ENCODE measurements around the gene MSI2.

Gene MSI2

DNA sequence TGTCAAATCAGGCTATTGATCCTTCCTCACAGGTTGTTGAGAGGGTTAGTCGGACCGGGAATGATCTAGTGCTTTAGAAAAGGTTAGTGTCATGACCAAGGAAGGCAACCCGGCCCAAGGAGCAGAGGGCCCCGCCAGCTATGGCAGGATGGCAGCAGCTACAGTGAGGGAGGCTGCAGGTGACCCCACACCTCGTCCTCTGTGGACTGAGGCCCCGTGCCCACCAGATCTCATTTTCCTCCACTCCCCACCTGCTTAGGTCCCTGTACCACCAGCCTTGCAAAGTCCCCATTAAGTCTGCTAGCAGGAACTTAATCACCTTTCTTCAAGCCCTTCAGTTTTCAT lies 381.3 kb downstream of the MSI2 start:
- Histone ChIP-seq H3K4me2 (ENCODE audit: low read depth, low read length, poor library complexity, severe bottlenecking) (peak overlapping the region; percentile 34), H3K9ac (ENCODE audit: low read length) (peak overlapping the region; percentile 12), H3K4me3 (ENCODE audit: insufficient read depth, low read length, poor library complexity, severe bottlenecking) (no peak overlapping the region), H3K36me3 (ENCODE audit: low read length) (no peaks in the 10 kb centered on the region), H3F3A (ENCODE audit: insufficient read depth) (no peaks in the 10 kb centered on the region), H4K20me1 (ENCODE audit: low read depth, low read length) (no peaks in the 10 kb centered on the region), H3K27me3 (ENCODE audit: low read length) (no peaks in the 10 kb centered on the region), H3K9me3 (ENCODE audit: insufficient read depth, low read length) (no peaks in the 10 kb centered on the region), H3K27ac (ENCODE audit: low read depth, low read length) (peak overlapping the region; percentile 42), H3K9me2 (replicated peaks; ENCODE audit: insufficient read depth, low read length) (no peaks in the 10 kb centered on the region), H3K79me2 (ENCODE audit: insufficient read depth, low read length) (no peaks in the 10 kb centered on the region), H2AFZ (ENCODE audit: low read depth, low read length, severe bottlenecking) (no peak overlapping the region)
- no peak for TF ChIP-seq EZH2phosphoT487 (conservative IDR thresholded peaks at IDR 0.05; ENCODE audit: low read length)
- TF ChIP-seq, protein P1, sequence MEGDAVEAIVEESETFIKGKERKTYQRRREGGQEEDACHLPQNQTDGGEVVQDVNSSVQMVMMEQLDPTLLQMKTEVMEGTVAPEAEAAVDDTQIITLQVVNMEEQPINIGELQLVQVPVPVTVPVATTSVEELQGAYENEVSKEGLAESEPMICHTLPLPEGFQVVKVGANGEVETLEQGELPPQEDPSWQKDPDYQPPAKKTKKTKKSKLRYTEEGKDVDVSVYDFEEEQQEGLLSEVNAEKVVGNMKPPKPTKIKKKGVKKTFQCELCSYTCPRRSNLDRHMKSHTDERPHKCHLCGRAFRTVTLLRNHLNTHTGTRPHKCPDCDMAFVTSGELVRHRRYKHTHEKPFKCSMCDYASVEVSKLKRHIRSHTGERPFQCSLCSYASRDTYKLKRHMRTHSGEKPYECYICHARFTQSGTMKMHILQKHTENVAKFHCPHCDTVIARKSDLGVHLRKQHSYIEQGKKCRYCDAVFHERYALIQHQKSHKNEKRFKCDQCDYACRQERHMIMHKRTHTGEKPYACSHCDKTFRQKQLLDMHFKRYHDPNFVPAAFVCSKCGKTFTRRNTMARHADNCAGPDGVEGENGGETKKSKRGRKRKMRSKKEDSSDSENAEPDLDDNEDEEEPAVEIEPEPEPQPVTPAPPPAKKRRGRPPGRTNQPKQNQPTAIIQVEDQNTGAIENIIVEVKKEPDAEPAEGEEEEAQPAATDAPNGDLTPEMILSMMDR (IDR thresholded peaks at IDR 0.05; ENCODE audit: insufficient read depth, low read length, poor library complexity, severe bottlenecking) = no peak

DNA sequence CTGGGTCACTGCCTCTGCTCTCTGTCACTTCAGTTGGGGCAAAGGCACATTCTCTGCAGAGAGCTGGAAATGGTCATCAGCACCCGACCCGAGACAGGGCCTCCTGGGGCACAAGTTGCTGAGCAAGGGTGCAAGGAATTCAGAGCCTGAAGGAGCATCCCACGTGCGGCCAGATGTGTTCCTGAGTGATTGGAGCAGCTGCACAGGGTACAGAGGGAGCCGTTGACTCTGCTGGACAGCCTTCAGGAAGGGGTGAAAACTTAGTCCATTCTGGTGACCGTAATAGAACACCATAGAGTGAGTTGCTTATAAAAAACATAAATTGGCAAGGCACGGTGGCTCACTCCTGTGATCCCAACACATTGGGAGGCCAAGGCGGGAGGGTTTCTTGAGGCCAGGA lies 382.0 kb downstream of the MSI2 start:
- Histone ChIP-seq H3K4me3 (ENCODE audit: insufficient read depth, low read length, poor library complexity, severe bottlenecking) (no peak overlapping the region), H3K27me3 (ENCODE audit: low read length) (no peaks in the 10 kb centered on the region), H4K20me1 (ENCODE audit: low read depth, low read length) (no peaks in the 10 kb centered on the region), H3F3A (ENCODE audit: insufficient read depth) (no peaks in the 10 kb centered on the region), H3K9ac (ENCODE audit: low read length) (no peak overlapping the region), H3K9me3 (ENCODE audit: insufficient read depth, low read length) (no peaks in the 10 kb centered on the region), H3K4me2 (ENCODE audit: low read depth, low read length, poor library complexity, severe bottlenecking) (no peak overlapping the region), H3K27ac (ENCODE audit: low read depth, low read length) (no peak overlapping the region), H3K9me2 (replicated peaks; ENCODE audit: insufficient read depth, low read length) (no peaks in the 10 kb centered on the region), H2AFZ (ENCODE audit: low read depth, low read length, severe bottlenecking) (no peak overlapping the region), H3K36me3 (ENCODE audit: low read length) (no peaks in the 10 kb centered on the region), H3K79me2 (ENCODE audit: insufficient read depth, low read length) (no peaks in the 10 kb centered on the region)
- TF ChIP-seq EZH2phosphoT487 (conservative IDR thresholded peaks at IDR 0.05; ENCODE audit: low read length) = no peak

DNA sequence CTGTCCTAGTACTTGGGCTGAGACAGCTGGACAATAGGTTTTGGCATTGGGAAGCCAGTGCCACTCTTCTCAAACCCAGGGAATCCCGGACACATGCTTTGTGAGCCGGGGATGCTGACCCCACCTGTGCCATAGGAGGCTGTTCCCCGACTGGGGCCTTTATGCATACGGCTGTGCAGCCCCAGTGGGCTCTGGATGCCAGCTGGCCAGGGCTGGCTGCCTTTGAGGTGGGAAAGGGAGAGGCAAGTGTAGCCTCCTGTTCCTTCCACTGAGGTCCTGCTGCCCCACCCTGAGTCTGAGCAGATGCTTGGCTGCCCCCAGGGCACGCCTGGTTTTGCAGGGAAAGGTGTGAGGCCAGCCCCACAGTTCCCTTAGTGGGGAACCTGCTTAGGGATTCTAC lies 383.1 kb downstream of the MSI2 start:
- no peaks in the 10 kb centered on the region for H3K36me3 ChIP-seq (ENCODE audit: low read length)
- H3K4me2 ChIP-seq (ENCODE audit: low read depth, low read length, poor library complexity, severe bottlenecking) = no peak overlapping the region
- no peak overlapping the region for H3K9ac ChIP-seq (ENCODE audit: low read length)
- TF ChIP-seq EZH2phosphoT487 (conservative IDR thresholded peaks at IDR 0.05; ENCODE audit: low read length) = no peak
- TF ChIP-seq, protein P1 (IDR thresholded peaks at IDR 0.05; ENCODE audit: insufficient read depth, low read length, poor library complexity, severe bottlenecking) = no peak
- no peaks in the 10 kb centered on the region for H3K9me2 ChIP-seq (replicated peaks; ENCODE audit: insufficient read depth, low read length)
- H3K27ac ChIP-seq (ENCODE audit: low read depth, low read length) = no peak overlapping the region
- no peaks in the 10 kb centered on the region for H4K20me1 ChIP-seq (ENCODE audit: low read depth, low read length)
- H3F3A ChIP-seq (ENCODE audit: insufficient read depth) = no peaks in the 10 kb centered on the region
- H3K79me2 ChIP-seq (ENCODE audit: insufficient read depth, low read length) = no peaks in the 10 kb centered on the region
- H3K4me3 ChIP-seq (ENCODE audit: insufficient read depth, low read length, poor library complexity, severe bottlenecking) = no peak overlapping the region
- H3K9me3 ChIP-seq (ENCODE audit: insufficient read depth, low read length) = no peaks in the 10 kb centered on the region
- no peaks in the 10 kb centered on the region for H3K27me3 ChIP-seq (ENCODE audit: low read length)
- H2AFZ ChIP-seq (ENCODE audit: low read depth, low read length, severe bottlenecking) = no peak overlapping the region

DNA sequence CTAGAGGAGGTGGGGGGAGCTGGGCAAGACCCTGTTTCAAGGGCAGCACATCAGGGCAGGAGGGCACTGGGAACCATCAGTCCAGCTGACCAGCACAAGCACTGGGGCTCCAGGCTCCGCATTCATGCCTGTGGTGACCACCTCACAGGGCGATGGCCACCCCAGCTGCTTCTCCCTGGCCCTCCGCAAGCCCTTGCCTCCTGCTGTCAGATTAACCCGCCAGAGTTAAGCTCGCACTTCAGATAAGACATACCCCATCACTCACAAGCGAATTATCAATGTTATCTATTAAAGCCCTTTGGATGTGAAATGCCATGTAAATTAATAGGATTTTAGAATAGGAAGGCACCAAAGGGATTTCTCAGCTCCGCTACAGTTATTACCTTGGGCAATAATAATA lies 383.8 kb downstream of the MSI2 start:
- Histone ChIP-seq H3K79me2 (ENCODE audit: insufficient read depth, low read length) (no peaks in the 10 kb centered on the region), H4K20me1 (ENCODE audit: low read depth, low read length) (no peaks in the 10 kb centered on the region), H2AFZ (ENCODE audit: low read depth, low read length, severe bottlenecking) (no peak overlapping the region), H3F3A (ENCODE audit: insufficient read depth) (no peaks in the 10 kb centered on the region), H3K36me3 (ENCODE audit: low read length) (no peaks in the 10 kb centered on the region), H3K4me2 (ENCODE audit: low read depth, low read length, poor library complexity, severe bottlenecking) (no peak overlapping the region), H3K9me2 (replicated peaks; ENCODE audit: insufficient read depth, low read length) (no peaks in the 10 kb centered on the region), H3K27ac (ENCODE audit: low read depth, low read length) (no peak overlapping the region), H3K4me3 (ENCODE audit: insufficient read depth, low read length, poor library complexity, severe bottlenecking) (no peak overlapping the region), H3K9ac (ENCODE audit: low read length) (no peak overlapping the region), H3K27me3 (ENCODE audit: low read length) (no peaks in the 10 kb centered on the region), H3K9me3 (ENCODE audit: insufficient read depth, low read length) (no peaks in the 10 kb centered on the region)
- TF ChIP-seq, protein P1 (IDR thresholded peaks at IDR 0.05; ENCODE audit: insufficient read depth, low read length, poor library complexity, severe bottlenecking) = no peak
- TF ChIP-seq EZH2phosphoT487 (conservative IDR thresholded peaks at IDR 0.05; ENCODE audit: low read length) = no peak

Data from SU-DHL-6 (cell line).